ENCODE measurements around the gene ZBP1. TPM values are rescaled to one million over a fixed set of nuclear protein-coding genes. Genes with fewer than 3 reads are reported as not detected.

The ZBP1 gene
- total and polyA plus RNA-seq, 10 of the 15 experiments (the other 5 are each of a cell fraction or from before 2014, with no cell fraction given), result 0.93 to 10.6 (median 4.8) TPM

GRCh38 chr20:57649617-57650015 lies 29.4 kb upstream of the ZBP1 start (continued):
- TF ChIP-seq NR2C1 (IDR thresholded peaks at IDR 0.05) (no peak), SREBF1 (IDR thresholded peaks at IDR 0.05; ENCODE audit: low read length) (no peak), HCFC1 (IDR thresholded peaks at IDR 0.05; ENCODE audit: low read length) (no peak), MAX (IDR thresholded peaks at IDR 0.05; ENCODE audit: low read depth, low read length) (no peak)

- Histone ChIP-seq H3K79me2 (ENCODE audit: control insufficient read depth, insufficient read depth, low read length) (no peaks in the 10 kb centered on the region), H2AFZ (ENCODE audit: control insufficient read depth, low read depth, low read length) (no peak overlapping the region), H3K4me3 (no peak overlapping the region), H3K9me3 (replicated peaks; ENCODE audit: control insufficient read depth, insufficient read depth, low read length) (peaks cover 2% of the 10 kb centered on the region; the same call in 1 of the 3 replicates), H3K27me3 (replicated peaks in 1 of 2; ENCODE audit: control insufficient read depth in 2 of 2, insufficient read depth in 2 of 2, low read length in 1 of 2) (no peaks in the 10 kb centered on the region), H3K36me3 (ENCODE audit: control insufficient read depth in 2 of 2, insufficient read depth in 2 of 2, low read length in 1 of 2) (no peaks in the 10 kb centered on the region), H3K4me2 (ENCODE audit: control insufficient read depth, insufficient read depth) (no peak overlapping the region), H3K4me1 (ENCODE audit: control insufficient read depth, insufficient read depth, low read length) (no peaks in the 10 kb centered on the region), H4K20me1 (ENCODE audit: control insufficient read depth, insufficient read depth) (no peaks in the 10 kb centered on the region; the same call in 1 of the 2 replicates), H3K27ac (ENCODE audit: control insufficient read depth, insufficient read depth) (no peak overlapping the region), H3K9ac (ENCODE audit: control insufficient read depth, insufficient read depth, low read length) (no peak overlapping the region)
- in situ Hi-C loops (cut with MboI), result no loop called here
- WGBS (ENCODE audit: insufficient coverage, insufficient replicate concordance, low lambda C conversion rate, missing lambda C conversion rate), result 42% methylated on average over 15 of the region's 15 CpGs
- intact Hi-C loops (cut with micrococcal nuclease; ENCODE audit: unreplicated experiment), result no loop called here
- ChIA-PET SMC1A (ENCODE audit: uncharacterized antibody, unreplicated experiment) (no interaction called here), CTCF (interaction anchor here (0.6 to 1.2 kb wide), 3 partner anchors 52 to 544 kb away, joined by 3 read pairs; no protein-coding TSS in a partner anchor), POLR2A (no interaction called here), RAD21 (ENCODE audit: unreplicated experiment) (interaction anchor here (1.0 kb wide), 1 partner anchor 26 kb away, joined by 3 read pairs; no protein-coding TSS in a partner anchor)
- ATAC-seq (no peak), DNase-seq (ENCODE audit: low read depth, low spot score) (no peak), FAIRE-seq (no peak)
- BruUV-seq (replicated peaks), result no TSS peak
- TF ChIP-seq ESRRA (IDR thresholded peaks at IDR 0.05; ENCODE audit: low read length) (no peak), IRF3 (IDR thresholded peaks at IDR 0.05) (no peak), SMAD1 (IDR thresholded peaks at IDR 0.05; ENCODE audit: low read depth, partially characterized antibody) (no peak), RELA (IDR thresholded peaks at IDR 0.05; ENCODE audit: borderline replicate concordance, partially characterized antibody) (no peak), BCLAF1 (IDR thresholded peaks at IDR 0.05) (no peak), RAD51 (IDR thresholded peaks at IDR 0.05) (no peak), ZBTB4 (CRISPR knock-in tag; IDR thresholded peaks at IDR 0.05) (no peak), ZNF207 (IDR thresholded peaks at IDR 0.05; ENCODE audit: borderline replicate concordance) (no peak), SREBF2 (IDR thresholded peaks at IDR 0.05; ENCODE audit: low read length) (no peak), ZSCAN29 (IDR thresholded peaks at IDR 0.05) (no peak), FOS (IDR thresholded peaks at IDR 0.05; ENCODE audit: borderline replicate concordance, extremely low read depth, insufficient read length) (no peak)
Observed at GRCh38 chr20:57648878-57649616, 28.8 kb upstream of the ZBP1 start.
